GM12878 (cell line): ENCODE data around the gene KRTAP5-6.
"Not testable (repeated sequence)": the region's sequence is repeated elsewhere in the genome, so short reads cannot be mapped to it uniquely, and the experiment has no call there.

ENCODE experiments used
- CTCF ChIP-seq, 3 experiments: IDR thresholded peaks in 2 of 3; conservative IDR thresholded peaks in 1 of 3; 2 replicates each; pipeline ENCODE4 v1.5.1; 2011; ENCODE audit warnings: low read depth in 3 of 3, low read length in 3 of 3, mild to moderate bottlenecking in 3 of 3, control low read depth in 2 of 3, moderate library complexity in 2 of 3, inconsistent platforms in 1 of 3, mixed read lengths in 1 of 3; ENCODE audit not compliant: control insufficient read depth in 2 of 3, insufficient read depth in 1 of 3; ENCODE audit errors: extremely low read depth in 1 of 3
- EED ChIP-seq: sonication (generic); IDR thresholded peaks from 2 replicates; pipeline ENCODE4 v1.6.1; 2016; ENCODE audit warnings: antibody characterized with exemption, low read depth
- FOXM1 ChIP-seq: IDR thresholded peaks from 2 replicates; pipeline ENCODE4 v1.6.1; 2012; ENCODE audit warnings: low read depth, mild to moderate bottlenecking, inconsistent platforms, low read length, moderate library complexity
- SIX5 ChIP-seq: IDR thresholded peaks from 2 replicates; pipeline ENCODE4 v1.6.1; 2011; ENCODE audit warnings: mild to moderate bottlenecking, low read depth, low read length, moderate library complexity; ENCODE audit not compliant: severe bottlenecking
- TF ChIP-seq, protein P1 (sequence below): IDR thresholded peaks from 2 replicates; pipeline ENCODE4 v1.6.1; 2012; ENCODE audit warnings: low read depth, low read length, improper control_type of control experiment

GRCh38 chr11:1689250-1690166 lies 7.5 kb upstream of the KRTAP5-6 start:
- TF ChIP-seq CTCF (IDR thresholded peaks at IDR 0.05 in 2 of 3, conservative IDR thresholded peaks at IDR 0.05 in 1 of 3; ENCODE audit: control insufficient read depth in 2 of 3, extremely low read depth in 1 of 3, insufficient read depth in 1 of 3, low read depth in 3 of 3, low read length in 3 of 3); FOXM1; EED; SIX5: not testable (repeated sequence)
- TF ChIP-seq, protein P1, sequence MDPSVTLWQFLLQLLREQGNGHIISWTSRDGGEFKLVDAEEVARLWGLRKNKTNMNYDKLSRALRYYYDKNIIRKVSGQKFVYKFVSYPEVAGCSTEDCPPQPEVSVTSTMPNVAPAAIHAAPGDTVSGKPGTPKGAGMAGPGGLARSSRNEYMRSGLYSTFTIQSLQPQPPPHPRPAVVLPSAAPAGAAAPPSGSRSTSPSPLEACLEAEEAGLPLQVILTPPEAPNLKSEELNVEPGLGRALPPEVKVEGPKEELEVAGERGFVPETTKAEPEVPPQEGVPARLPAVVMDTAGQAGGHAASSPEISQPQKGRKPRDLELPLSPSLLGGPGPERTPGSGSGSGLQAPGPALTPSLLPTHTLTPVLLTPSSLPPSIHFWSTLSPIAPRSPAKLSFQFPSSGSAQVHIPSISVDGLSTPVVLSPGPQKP: not testable (repeated sequence)
